Embryonic facial prominence (tissue), 1 donor: ENCODE data around the gene SCT.

Experiments used
- DNase-seq: peaks from one replicate; pipeline ENCODE4 v3.0.0-alpha.2; 2016; ENCODE audit errors: extremely low spot score

The SCT gene

GRCh38 chr11:623349-623869 lies 3.6 kb downstream of the SCT start:
- no peak for DNase-seq

GRCh38 chr11:621838-622237 lies 5.1 kb downstream of the SCT start:
- DNase-seq = no peak

GRCh38 chr11:620935-621814 lies 5.8 kb downstream of the SCT start:
- no peak for DNase-seq

- no peak for DNase-seq
Measured at GRCh38 chr11:620201-620600, 6.8 kb downstream of the SCT start.

- DNase-seq = no peak
Measured at GRCh38 chr11:619628-620050, 7.3 kb downstream of the SCT start.

- DNase-seq = no peak
Measured at GRCh38 chr11:618856-619627, 7.9 kb downstream of the SCT start.

- DNase-seq = no peak
Measured at GRCh38 chr11:617912-618682, 8.9 kb downstream of the SCT start.

GRCh38 chr11:617199-617911 lies 9.6 kb downstream of the SCT start:
- no peak for DNase-seq

GRCh38 chr11:616320-617198 lies 10.4 kb downstream of the SCT start:
- DNase-seq = no peak

- DNase-seq = peak; percentile 53
Measured at GRCh38 chr11:615504-616319, 11.3 kb downstream of the SCT start, which contains the start of gene IRF7. IRF7 (minus strand) TSS chr11:615950; CDS start chr11:615364, 586 bp downstream.

- DNase-seq = no peak
Measured at GRCh38 chr11:614623-615503, 12.1 kb downstream of the SCT start.

- DNase-seq = no peak
Measured at GRCh38 chr11:614021-614622, 12.9 kb downstream of the SCT start.

- no peak for DNase-seq
Measured at GRCh38 chr11:613369-613968, 13.5 kb downstream of the SCT start.

GRCh38 chr11:612961-613300 lies 14.1 kb downstream of the SCT start:
- DNase-seq = no peak

GRCh38 chr11:612201-612960 lies 14.6 kb downstream of the SCT start:
- no peak for DNase-seq
